Panc1 (cell line): ENCODE results near the gene OPA3. TPM values are rescaled to one million over a fixed set of nuclear protein-coding genes. Genes with fewer than 3 reads are reported as not detected.

Experiments used
- ATAC-seq: fragments of 200-7000 bp; cut with Tn5 transposase; 2 replicates; pipeline ENCODE4 v1.9.1; 2020; ENCODE audit warnings: mild to moderate bottlenecking, moderate library complexity
- BruUV-seq: library from RNA; stranded (reverse); fragments of 400-500 nt; replicated peaks from 2 replicates; lab custom pipeline; 2021; lab: Mats Ljungman, UMichigan
- CTCF ChIA-PET: fragments of 300-600 bp; sonication (Branson Sonifier 250); formaldehyde crosslinking; loops from one replicate; lab custom pipeline; 2022; ENCODE audit warnings: antibody characterized with exemption; lab: Charles Lee
- POLR2A ChIA-PET: fragments of 300-600 bp; sonication (Branson Sonifier 250); formaldehyde crosslinking; loops from one replicate; lab custom pipeline; 2022; ENCODE audit warnings: antibody characterized with exemption; lab: Charles Lee
- DNase-seq: peaks from one replicate; pipeline ENCODE4 v3.0.0-alpha.2; 2010; ENCODE audit warnings: low read depth, low spot score
- H3K27ac ChIP-seq: 2 replicates; pipeline ENCODE4 v1.5.1; 2011; ENCODE audit warnings: mild to moderate bottlenecking, low read length, inconsistent platforms
- H3K27me3 ChIP-seq: fragments of 200-500 bp; sonication (Bioruptor generic); 2 replicates; pipeline ENCODE4 v1.6.0; 2014; ENCODE audit warnings: low read length, inconsistent platforms; ENCODE audit not compliant: control insufficient read depth, insufficient read depth
- H3K36me3 ChIP-seq: fragments of 200-500 bp; sonication (Bioruptor generic); 2 replicates; pipeline ENCODE4 v1.5.1; 2014; ENCODE audit warnings: inconsistent platforms, mild to moderate bottlenecking, low read length, moderate library complexity; ENCODE audit not compliant: control insufficient read depth, insufficient read depth
- H3K4me1 ChIP-seq: 2 replicates; pipeline ENCODE4 v1.5.1; 2011; ENCODE audit warnings: inconsistent platforms, mild to moderate bottlenecking, low read length, moderate library complexity; ENCODE audit not compliant: control insufficient read depth, insufficient read depth
- H3K4me3 ChIP-seq, 2 experiments: 2 replicates each; pipeline ENCODE4 v1.5.1; 2011 to 2012; ENCODE audit warnings: low read depth in 2 of 2, low read length in 2 of 2, mild to moderate bottlenecking in 2 of 2, inconsistent platforms in 1 of 2, moderate library complexity in 1 of 2
- H3K9me3 ChIP-seq: fragments of 200-500 bp; sonication (Bioruptor generic); 2 replicates; pipeline ENCODE4 v1.5.1; 2014; ENCODE audit warnings: low read depth, mild to moderate bottlenecking, inconsistent platforms, low read length, moderate library complexity; ENCODE audit not compliant: control insufficient read depth, insufficient read depth
- CTCF ChIP-seq: fragments of 450-650 bp; IDR thresholded peaks from 2 replicates; pipeline ENCODE4 v1.5.1; 2017; ENCODE audit warnings: mild to moderate bottlenecking
- POLR2AphosphoS5 ChIP-seq: IDR thresholded peaks from 2 replicates; pipeline ENCODE4 v1.6.1; 2012; ENCODE audit warnings: mild to moderate bottlenecking, low read depth, low read length, moderate library complexity
- REST ChIP-seq, 2 experiments: IDR thresholded peaks; 2 replicates each; pipeline ENCODE4 v1.6.1; 2011 to 2012; ENCODE audit warnings: low read depth in 2 of 2, control low read depth in 1 of 2, low read length in 1 of 2, mild to moderate bottlenecking in 1 of 2, moderate library complexity in 1 of 2; ENCODE audit not compliant: insufficient read depth in 1 of 2
- SIN3A ChIP-seq: IDR thresholded peaks from 2 replicates; pipeline ENCODE4 v1.6.1; 2012; ENCODE audit warnings: low read depth, mild to moderate bottlenecking, low read length, moderate library complexity, borderline replicate concordance; ENCODE audit not compliant: insufficient read depth
- TCF7L2 ChIP-seq: IDR thresholded peaks from 2 replicates; pipeline ENCODE4 v1.6.1; 2011; ENCODE audit warnings: mild to moderate bottlenecking, low read depth, low read length, inconsistent platforms
- in situ Hi-C: cut with HindIII; loops from 2 replicates; pipeline ENCODE4 v1.10.0; 2016; ENCODE audit warnings: low sequenced_read_pairs, low pct_unique_long_range_greater_than_20kb
- intact Hi-C: fragments of 100-400 bp; cut with micrococcal nuclease; formaldehyde crosslinking; loops from one replicate; pipeline ENCODE4 v1.10.0; 2022; ENCODE audit not compliant: unreplicated experiment
- total RNA-seq: library from RNA; stranded (reverse); gene quantifications from one replicate; pipeline ENCODE4 v1.2.1, GENCODE V29; 2021; ENCODE audit not compliant: unreplicated experiment

Gene OPA3
- total RNA-seq, 1 experiment from 2014 or later: 20.3 TPM

DNA sequence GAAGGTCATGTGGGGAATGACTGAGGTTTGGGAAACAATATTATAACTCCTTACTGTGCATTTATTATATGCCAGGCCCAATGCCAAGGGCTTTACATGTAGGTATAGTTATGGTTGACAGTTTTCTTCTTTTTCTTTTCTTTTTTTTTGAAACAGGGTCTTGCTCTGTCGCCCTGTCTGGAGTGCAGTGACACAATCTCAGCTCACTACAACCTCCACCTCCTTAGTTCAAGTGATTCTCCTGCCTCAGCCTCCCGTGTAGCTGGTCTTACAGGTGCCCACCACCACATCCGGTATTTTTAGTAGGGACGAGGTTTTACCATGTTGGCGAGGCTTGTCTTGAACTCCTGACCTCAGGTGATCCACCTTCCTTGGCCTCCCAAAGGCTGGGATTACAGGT, 101.6 kb downstream of the OPA3 start:
- ATAC-seq (no peak), DNase-seq (no peak)
- ChIA-PET CTCF (no interaction called here), POLR2A (no interaction called here)
- in situ Hi-C loops: no loop called here
- H3K27ac ChIP-seq: no peak overlapping the region
- H3K4me3 ChIP-seq: no peak overlapping the region
- H3K27me3 ChIP-seq: no peaks in the 10 kb centered on the region
- intact Hi-C loops: no loop called here
- peaks cover 2% of the 10 kb centered on the region; the same call in 1 of the 2 replicates for H3K4me1 ChIP-seq
- H3K9me3 ChIP-seq: no peaks in the 10 kb centered on the region
- no peaks in the 10 kb centered on the region for H3K36me3 ChIP-seq
- BruUV-seq: no TSS peak
- no peak for TF ChIP-seq SIN3A
- TF ChIP-seq TCF7L2: no peak
- TF ChIP-seq REST (IDR thresholded peaks at IDR 0.05; ENCODE audit: insufficient read depth in 1 of 2, low read depth in 2 of 2, low read length in 1 of 2): no peak
- TF ChIP-seq POLR2AphosphoS5: no peak
- TF ChIP-seq CTCF: no peak

DNA sequence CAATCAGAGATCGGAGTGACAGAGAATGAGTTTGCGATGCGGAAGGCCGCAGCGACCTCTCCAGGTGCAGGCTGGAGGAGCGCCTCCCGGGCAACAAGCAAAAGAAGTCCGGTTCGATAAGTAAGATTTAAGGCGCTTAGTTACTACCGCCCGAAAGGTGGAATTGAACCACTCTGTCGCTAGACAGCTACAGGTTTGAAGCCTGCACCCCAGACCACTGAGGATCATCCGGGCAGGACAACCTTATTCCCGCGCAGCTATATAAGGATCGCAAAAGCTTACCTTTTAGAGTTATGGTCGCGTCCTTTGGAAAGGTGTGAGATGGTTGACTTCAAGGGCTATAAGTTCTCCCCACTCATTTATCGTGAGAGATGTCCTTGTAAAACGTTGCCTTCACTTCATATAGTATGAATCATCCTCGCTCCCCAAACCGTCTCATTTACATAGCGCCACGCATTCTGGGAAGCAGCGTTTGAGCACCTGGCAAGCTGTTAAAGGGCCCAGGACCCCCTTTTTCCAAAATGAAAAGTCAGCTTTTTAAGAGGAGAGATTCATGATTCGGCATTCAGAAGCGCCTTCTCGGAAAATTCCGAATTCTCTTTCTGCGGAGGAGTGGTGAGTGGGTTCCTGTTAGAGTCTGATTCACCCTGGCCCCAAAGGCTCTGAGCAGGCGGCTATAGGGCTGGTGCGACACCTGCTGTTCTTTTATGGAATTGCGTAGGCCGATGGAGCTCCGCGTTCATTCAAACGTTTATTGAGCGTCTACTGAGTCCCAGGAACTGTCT, 106.0 kb downstream of the OPA3 start:
- Histone ChIP-seq H3K27me3 (no peaks in the 10 kb centered on the region), H3K4me1 (peaks cover 9% of the 10 kb centered on the region), H3K4me3 (peak overlapping the region; percentile 58 to 80), H3K36me3 (no peaks in the 10 kb centered on the region), H3K9me3 (no peaks in the 10 kb centered on the region), H3K27ac (peak overlapping the region; percentile 99)
- TF ChIP-seq CTCF (peak; percentile 85), REST (IDR thresholded peaks at IDR 0.05; ENCODE audit: insufficient read depth in 1 of 2, low read depth in 2 of 2, low read length in 1 of 2) (no peak), TCF7L2 (0 out of 2 replicates have a peak, but pooled peaks have one; percentile 19), SIN3A (peak; percentile 66; the same call in 1 of the 2 replicates), POLR2AphosphoS5 (peak; percentile 58)
- peak; percentile 83 for DNase-seq
- POLR2A ChIA-PET: interaction anchor here (1.1 kb wide), 1 partner anchor 11 kb away, joined by 3 read pairs; no protein-coding TSS in a partner anchor
- CTCF ChIA-PET: interaction anchor here (0.6 to 2.6 kb wide), 8 partner anchors 13 to 163 kb away, joined by 3 to 31 read pairs (median 6); no protein-coding TSS in a partner anchor
- intact Hi-C loops: loop anchor here (2.0 kb wide), 1 partner anchor 40 kb away; no protein-coding TSS in a partner anchor
- in situ Hi-C loops: no loop called here
- BruUV-seq: no TSS peak
- peak; percentile 98 for ATAC-seq
